ENCODE measurements around the gene ABHD17A. TPM values are rescaled to one million over a fixed set of nuclear protein-coding genes. Genes with fewer than 3 reads are reported as not detected.

The ABHD17A gene
- total RNA-seq, 6 experiments from 2014 or later, result 61.0 to 80.0 (median 67.9) TPM

DNA sequence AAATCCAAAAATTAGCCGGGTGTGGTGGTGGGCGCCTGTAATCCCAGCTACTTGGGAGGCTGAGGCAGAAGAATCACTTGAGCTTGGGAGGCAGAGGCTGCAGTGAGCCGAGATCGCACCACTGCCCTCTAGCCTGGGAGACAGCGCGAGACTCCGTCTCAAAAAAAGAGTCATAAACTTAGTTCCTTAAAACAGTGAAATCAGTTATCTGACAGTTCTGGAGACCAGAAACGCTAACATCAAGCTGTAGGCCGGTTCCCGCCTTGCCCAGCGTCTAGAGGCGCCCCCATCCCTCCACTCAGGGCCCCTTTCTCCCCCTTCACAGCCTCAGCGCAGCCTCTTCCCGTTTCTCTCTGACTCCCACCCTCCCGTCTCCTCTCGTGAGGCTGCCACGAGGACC, 31.9 kb upstream of the ABHD17A start:
- TF ChIP-seq, protein P1, sequence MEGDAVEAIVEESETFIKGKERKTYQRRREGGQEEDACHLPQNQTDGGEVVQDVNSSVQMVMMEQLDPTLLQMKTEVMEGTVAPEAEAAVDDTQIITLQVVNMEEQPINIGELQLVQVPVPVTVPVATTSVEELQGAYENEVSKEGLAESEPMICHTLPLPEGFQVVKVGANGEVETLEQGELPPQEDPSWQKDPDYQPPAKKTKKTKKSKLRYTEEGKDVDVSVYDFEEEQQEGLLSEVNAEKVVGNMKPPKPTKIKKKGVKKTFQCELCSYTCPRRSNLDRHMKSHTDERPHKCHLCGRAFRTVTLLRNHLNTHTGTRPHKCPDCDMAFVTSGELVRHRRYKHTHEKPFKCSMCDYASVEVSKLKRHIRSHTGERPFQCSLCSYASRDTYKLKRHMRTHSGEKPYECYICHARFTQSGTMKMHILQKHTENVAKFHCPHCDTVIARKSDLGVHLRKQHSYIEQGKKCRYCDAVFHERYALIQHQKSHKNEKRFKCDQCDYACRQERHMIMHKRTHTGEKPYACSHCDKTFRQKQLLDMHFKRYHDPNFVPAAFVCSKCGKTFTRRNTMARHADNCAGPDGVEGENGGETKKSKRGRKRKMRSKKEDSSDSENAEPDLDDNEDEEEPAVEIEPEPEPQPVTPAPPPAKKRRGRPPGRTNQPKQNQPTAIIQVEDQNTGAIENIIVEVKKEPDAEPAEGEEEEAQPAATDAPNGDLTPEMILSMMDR (IDR thresholded peaks at IDR 0.05), result no peak
- no peaks in the 10 kb centered on the region for H3K4me1 Mint-ChIP-seq (ENCODE audit: low read depth)
- no peaks in the 10 kb centered on the region for H3K9me3 Mint-ChIP-seq
- no peak overlapping the region for H3K4me3 Mint-ChIP-seq
- peaks cover 2% of the 10 kb centered on the region; the same call in 1 of the 2 replicates for H3K27me3 Mint-ChIP-seq (ENCODE audit: insufficient read depth)
- no peak for DNase-seq
- H3K27ac Mint-ChIP-seq, result no peak overlapping the region
- H3K36me3 Mint-ChIP-seq (ENCODE audit: low read depth), result no peaks in the 10 kb centered on the region

DNA sequence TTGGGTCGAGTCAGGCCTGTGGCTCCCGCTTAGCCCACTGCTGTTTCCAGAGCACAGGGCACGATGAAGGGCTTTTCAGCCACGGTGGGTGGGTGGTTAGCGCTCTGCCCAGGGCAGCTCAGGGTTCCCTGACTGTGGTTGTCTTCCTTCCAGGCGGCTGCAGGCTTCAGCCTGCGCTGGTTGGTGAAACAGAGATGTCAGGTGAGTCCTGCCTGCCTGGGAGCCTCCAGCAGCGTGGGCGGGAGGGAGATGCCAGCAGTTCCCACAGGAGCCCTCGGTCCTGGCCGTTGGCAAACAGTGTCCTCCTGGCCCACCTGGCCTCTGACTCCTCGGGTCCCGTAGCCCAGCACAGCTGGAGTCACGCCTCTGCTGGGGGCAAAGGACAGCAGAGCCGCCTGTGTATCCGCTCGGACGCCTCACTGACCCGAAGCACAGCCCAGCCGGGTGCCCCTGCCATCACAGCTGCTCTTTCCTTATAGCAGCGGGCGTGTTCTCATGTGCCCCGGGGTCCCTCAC, 29.6 kb upstream of the ABHD17A start:
- H3K36me3 Mint-ChIP-seq (ENCODE audit: low read depth), result no peaks in the 10 kb centered on the region
- H3K4me3 Mint-ChIP-seq, result no peak overlapping the region
- TF ChIP-seq, protein P1 (IDR thresholded peaks at IDR 0.05), result no peak
- DNase-seq, result no peak
- H3K9me3 Mint-ChIP-seq, result no peaks in the 10 kb centered on the region
- H3K27me3 Mint-ChIP-seq (ENCODE audit: insufficient read depth), result peaks cover 2% of the 10 kb centered on the region; the same call in 1 of the 2 replicates
- peaks cover 6% of the 10 kb centered on the region; the same call in 1 of the 2 replicates for H3K4me1 Mint-ChIP-seq (ENCODE audit: low read depth)
- no peak overlapping the region for H3K27ac Mint-ChIP-seq

DNA sequence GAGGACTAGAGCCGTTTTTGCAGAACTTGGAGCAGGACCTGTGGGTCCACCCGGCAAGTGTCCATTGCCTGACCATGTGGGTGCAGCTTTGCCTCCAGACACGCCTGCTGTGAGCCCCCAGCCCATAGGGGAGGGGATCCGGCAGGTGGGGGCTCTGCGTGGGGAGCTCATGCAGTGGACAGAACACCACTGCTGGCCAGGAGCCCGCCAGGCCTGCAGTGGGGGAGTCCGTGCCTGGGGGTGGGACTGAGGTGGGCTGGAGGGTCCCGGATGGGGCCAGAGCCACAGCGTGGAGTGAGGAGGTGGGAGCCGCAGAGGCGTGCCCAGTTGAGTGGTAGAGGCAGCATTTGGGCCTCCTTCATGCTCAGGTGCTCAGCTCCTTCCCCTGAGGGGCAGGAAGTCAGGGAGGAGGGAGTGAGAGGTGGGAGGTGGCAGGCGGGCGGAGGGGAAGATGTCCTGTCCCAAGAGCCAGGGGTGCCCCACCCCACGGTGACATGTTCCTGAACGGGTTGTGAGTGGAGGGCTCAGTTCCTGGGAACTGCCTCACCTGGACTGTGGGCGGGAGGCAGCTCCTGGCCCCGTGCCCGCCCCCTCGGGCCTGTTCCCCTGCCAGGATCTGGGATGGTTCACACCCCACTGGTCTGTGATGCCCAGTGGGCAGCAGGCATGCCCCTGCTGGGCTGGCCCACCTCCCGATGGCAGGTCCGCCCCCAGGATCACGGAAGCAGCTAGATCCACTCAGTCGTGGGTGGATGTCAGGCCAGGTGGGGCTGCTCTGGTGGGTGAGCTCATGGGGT, 28.7 kb upstream of the ABHD17A start:
- Mint-ChIP-seq H3K4me1 (ENCODE audit: low read depth) (peaks cover 6% of the 10 kb centered on the region; the same call in 1 of the 2 replicates), H3K27me3 (ENCODE audit: insufficient read depth) (peaks cover 2% of the 10 kb centered on the region; the same call in 1 of the 2 replicates), H3K36me3 (ENCODE audit: low read depth) (no peaks in the 10 kb centered on the region), H3K9me3 (no peaks in the 10 kb centered on the region), H3K4me3 (no peak overlapping the region), H3K27ac (no peak overlapping the region)
- TF ChIP-seq, protein P1 (IDR thresholded peaks at IDR 0.05), result no peak
- DNase-seq, result no peak

DNA sequence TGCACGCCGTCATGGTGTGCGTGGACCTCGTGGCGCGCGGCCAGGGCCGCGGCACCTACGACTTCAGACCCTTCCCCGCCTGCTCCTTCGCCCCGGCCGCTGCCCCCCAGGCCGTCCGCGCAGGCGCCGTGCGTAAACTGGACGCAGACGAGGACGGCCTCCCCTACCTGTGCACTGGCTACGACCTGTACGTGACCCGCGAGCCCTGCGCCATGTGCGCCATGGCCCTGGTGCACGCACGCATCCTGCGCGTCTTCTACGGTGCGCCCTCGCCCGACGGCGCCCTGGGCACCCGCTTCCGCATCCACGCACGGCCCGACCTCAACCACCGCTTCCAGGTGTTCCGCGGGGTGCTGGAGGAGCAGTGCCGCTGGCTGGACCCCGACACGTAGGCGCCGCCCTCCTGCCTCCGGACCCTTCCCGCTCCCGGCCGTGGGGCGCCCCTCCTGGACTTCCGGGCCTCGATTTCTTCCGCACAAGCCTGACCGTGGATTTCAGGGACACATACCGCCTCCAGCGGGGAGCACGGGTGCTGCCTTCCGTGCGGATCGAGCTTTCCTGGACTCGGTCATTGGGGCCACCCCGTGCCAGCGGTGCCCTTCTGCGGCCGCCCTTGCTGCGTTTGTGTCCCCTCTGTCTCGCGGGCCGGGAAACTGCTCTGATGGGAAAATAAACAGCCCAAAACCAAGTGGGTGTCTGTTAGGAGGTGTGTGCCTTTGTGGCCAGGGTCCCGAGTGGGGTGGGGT, 27.6 kb upstream of the ABHD17A start:
- TF ChIP-seq, protein P1 (IDR thresholded peaks at IDR 0.05), result no peak
- Mint-ChIP-seq H3K27me3 (ENCODE audit: insufficient read depth) (peaks cover under 1% of the 10 kb centered on the region; the same call in 1 of the 2 replicates), H3K36me3 (ENCODE audit: low read depth) (no peaks in the 10 kb centered on the region), H3K9me3 (no peaks in the 10 kb centered on the region), H3K4me3 (no peak overlapping the region), H3K4me1 (ENCODE audit: low read depth) (peaks cover 6% of the 10 kb centered on the region; the same call in 1 of the 2 replicates), H3K27ac (no peak overlapping the region)
- DNase-seq, result no peak

DNA sequence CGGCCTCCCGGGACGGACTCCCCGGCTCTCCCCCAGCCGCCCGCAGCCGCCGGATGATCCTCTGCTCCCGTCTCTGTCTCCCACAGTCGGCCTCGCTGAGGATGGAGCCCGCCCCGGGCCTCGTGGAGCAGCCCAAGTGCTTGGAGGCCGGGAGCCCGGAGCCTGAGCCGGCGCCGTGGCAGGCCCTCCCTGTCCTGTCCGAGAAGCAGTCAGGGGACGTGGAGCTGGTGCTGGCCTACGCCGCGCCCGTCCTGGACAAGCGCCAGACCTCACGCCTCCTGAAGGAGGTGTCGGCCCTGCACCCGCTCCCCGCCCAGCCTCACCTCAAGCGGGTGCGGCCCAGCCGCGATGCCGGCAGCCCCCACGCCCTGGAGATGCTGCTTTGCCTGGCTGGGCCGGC, 26.7 kb upstream of the ABHD17A start:
- Mint-ChIP-seq H3K9me3 (no peaks in the 10 kb centered on the region), H3K36me3 (ENCODE audit: low read depth) (no peaks in the 10 kb centered on the region), H3K4me1 (ENCODE audit: low read depth) (peaks cover 6% of the 10 kb centered on the region; the same call in 1 of the 2 replicates), H3K4me3 (no peak overlapping the region), H3K27me3 (ENCODE audit: insufficient read depth) (no peaks in the 10 kb centered on the region), H3K27ac (no peak overlapping the region)
- DNase-seq, result no peak
- TF ChIP-seq, protein P1 (IDR thresholded peaks at IDR 0.05), result no peak
